ENCODE measurements around the gene MDM2. TPM values are rescaled to one million over a fixed set of nuclear protein-coding genes. Genes with fewer than 3 reads are reported as not detected.

MDM2 gene
- total RNA-seq, 2 donors from 2014 or later, result 54.1 to 93.4 TPM

DNA sequence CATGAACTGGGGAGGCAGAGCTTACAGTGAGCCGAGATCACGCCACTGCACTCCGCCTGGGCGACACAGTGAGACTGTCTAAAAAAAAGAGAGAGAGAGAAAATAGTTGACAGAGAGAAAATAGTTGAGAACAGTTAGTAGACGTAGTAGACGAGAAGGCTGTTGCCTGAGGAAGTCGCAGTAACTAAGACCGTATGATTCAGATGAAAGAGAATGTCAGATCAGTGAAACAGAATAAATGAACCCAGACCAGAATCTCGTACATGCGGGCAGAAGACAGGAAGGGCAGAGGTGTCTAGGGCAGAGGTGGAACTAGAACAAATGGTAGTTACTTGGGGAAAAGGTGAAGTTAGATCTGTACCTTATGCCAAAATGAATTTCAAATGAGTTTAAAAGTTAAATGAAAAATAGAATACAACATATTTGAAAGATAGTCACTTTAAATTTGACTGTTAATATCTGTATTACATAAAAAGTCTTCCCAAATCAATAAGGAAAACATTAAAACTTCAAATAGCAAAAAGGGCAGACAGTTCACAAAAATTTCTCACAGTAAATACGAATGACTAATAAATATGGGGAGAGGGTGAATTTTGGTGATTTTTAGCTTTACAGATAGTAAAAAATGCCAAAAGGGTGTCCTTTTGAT lies 17.7 kb downstream of the MDM2 start:
- Histone ChIP-seq H3K27ac (no peak overlapping the region), H3K9me3 (no peaks in the 10 kb centered on the region), H3K4me3 (no peak overlapping the region), H3K36me3 (replicated peaks in 1 of 2; ENCODE audit: insufficient read depth in 1 of 2, low read depth in 2 of 2) (peaks cover 8 to 31% of the 10 kb centered on the region in 2 donors), H3K27me3 (no peaks in the 10 kb centered on the region), H3K4me1 (no peaks in the 10 kb centered on the region)
- 91 to 94% methylated on average over 11 of the region's 11 CpGs for WGBS, 2 donors
- DNase-seq, result no peak
- no peak for TF ChIP-seq POLR2A (IDR thresholded peaks at IDR 0.05)
- TF ChIP-seq, protein P1, sequence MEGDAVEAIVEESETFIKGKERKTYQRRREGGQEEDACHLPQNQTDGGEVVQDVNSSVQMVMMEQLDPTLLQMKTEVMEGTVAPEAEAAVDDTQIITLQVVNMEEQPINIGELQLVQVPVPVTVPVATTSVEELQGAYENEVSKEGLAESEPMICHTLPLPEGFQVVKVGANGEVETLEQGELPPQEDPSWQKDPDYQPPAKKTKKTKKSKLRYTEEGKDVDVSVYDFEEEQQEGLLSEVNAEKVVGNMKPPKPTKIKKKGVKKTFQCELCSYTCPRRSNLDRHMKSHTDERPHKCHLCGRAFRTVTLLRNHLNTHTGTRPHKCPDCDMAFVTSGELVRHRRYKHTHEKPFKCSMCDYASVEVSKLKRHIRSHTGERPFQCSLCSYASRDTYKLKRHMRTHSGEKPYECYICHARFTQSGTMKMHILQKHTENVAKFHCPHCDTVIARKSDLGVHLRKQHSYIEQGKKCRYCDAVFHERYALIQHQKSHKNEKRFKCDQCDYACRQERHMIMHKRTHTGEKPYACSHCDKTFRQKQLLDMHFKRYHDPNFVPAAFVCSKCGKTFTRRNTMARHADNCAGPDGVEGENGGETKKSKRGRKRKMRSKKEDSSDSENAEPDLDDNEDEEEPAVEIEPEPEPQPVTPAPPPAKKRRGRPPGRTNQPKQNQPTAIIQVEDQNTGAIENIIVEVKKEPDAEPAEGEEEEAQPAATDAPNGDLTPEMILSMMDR (IDR thresholded peaks at IDR 0.05), result no peak
- intact Hi-C loops (cut with DNase I), result no loop called here
- no peak for ATAC-seq

DNA sequence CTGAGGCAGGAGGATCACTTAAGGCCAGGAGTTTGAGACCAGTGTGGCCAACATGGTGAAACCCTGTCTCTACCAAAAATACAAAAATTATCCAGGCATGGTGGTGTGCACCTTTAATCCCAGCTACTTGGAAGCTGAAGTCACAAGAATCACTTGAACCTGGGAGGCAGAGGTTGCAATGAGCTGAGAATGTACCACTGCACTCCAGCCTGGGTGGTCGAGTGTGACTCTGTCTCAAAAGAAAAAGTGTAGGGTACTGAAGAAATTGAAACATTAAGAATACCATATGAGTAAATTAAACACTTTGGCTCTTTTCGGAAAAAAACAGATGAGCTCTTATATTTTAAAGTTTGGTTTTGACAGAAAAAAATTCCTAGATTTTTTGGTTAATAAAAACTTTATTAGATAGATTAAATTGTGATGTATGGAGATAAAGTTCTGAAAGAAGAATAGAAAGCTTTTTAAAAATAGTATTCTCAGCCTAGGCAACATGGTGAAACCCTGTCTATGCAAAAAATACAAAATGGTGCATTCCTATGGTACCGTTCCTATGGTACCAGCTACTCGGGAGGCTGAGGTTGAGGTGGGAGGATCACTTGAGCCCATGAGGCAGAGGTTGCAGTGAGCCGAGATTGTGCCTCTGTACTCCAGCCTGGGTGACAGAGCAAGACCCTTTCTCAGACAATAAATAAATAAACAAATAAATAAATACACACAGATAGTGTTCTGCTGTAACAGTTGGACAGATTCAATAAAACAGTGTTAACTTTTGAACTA lies 20.1 kb downstream of the MDM2 start:
- TF ChIP-seq, protein P1 (IDR thresholded peaks at IDR 0.05), result no peak
- TF ChIP-seq POLR2A (IDR thresholded peaks at IDR 0.05), result no peak
- intact Hi-C loops (cut with DNase I), result no loop called here
- no peaks in the 10 kb centered on the region for H3K4me1 ChIP-seq
- 84 to 85% methylated on average over 5 of the region's 5 CpGs for WGBS, 2 donors
- no peak overlapping the region for H3K27ac ChIP-seq
- H3K4me3 ChIP-seq, result no peak overlapping the region
- H3K36me3 ChIP-seq (replicated peaks in 1 of 2; ENCODE audit: insufficient read depth in 1 of 2, low read depth in 2 of 2), result peaks cover 8 to 29% of the 10 kb centered on the region in 2 donors
- DNase-seq, result no peak
- ATAC-seq, result no peak
- H3K9me3 ChIP-seq, result no peaks in the 10 kb centered on the region
- no peaks in the 10 kb centered on the region for H3K27me3 ChIP-seq

DNA sequence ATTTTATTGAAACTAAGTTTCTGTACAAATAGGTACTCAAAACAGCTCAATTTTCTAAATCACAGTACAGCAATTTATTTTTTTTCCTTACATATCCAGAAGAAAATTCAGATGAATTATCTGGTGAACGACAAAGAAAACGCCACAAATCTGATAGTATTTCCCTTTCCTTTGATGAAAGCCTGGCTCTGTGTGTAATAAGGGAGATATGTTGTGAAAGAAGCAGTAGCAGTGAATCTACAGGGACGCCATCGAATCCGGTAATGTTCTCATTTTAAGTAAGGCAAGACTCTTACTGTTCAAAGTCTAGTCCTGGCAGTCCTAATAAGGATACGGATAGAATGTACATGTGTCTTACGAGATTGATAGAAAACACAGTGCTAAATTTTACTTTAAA lies 20.7 kb downstream of the MDM2 start:
- TF ChIP-seq, protein P1 (IDR thresholded peaks at IDR 0.05), result no peak
- TF ChIP-seq POLR2A (IDR thresholded peaks at IDR 0.05), result no peak
- 80 to 87% methylated on average over 7 of the region's 7 CpGs for WGBS, 2 donors
- Histone ChIP-seq H3K4me1 (no peaks in the 10 kb centered on the region), H3K4me3 (no peak overlapping the region), H3K27ac (no peak overlapping the region), H3K9me3 (no peaks in the 10 kb centered on the region), H3K36me3 (replicated peaks in 1 of 2; ENCODE audit: insufficient read depth in 1 of 2, low read depth in 2 of 2) (peaks cover 8 to 30% of the 10 kb centered on the region in 2 donors), H3K27me3 (no peaks in the 10 kb centered on the region)
- intact Hi-C loops (cut with DNase I), result no loop called here
- DNase-seq (no peak), ATAC-seq (no peak)

DNA sequence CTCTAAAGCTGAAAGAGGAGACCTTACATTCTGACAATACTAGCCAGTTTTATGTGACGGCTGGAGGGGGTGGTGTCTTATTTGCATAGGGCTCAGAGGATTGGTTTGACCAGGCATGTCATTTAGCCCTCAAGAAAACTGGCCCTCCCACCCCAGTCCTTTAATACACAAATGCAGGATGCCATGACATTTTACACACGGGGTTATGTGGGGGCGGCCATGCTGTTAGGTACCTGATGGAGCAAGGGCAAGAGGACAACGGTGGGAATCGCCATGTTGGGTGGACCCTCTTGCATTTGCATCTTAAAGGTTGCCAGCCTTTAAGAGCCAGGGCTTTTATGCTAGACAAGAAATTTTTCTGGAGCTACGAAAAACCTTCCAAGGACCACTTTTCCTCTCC lies 23.3 kb downstream of the MDM2 start:
- DNase-seq (no peak), ATAC-seq (no peak)
- H3K36me3 ChIP-seq (replicated peaks in 1 of 2; ENCODE audit: insufficient read depth in 1 of 2, low read depth in 2 of 2), result peaks cover 0 to 24% of the 10 kb centered on the region in 2 donors
- no peak overlapping the region for H3K27ac ChIP-seq
- no peaks in the 10 kb centered on the region for H3K9me3 ChIP-seq
- intact Hi-C loops (cut with DNase I), result no loop called here
- H3K4me3 ChIP-seq, result no peak overlapping the region
- no peaks in the 10 kb centered on the region for H3K4me1 ChIP-seq
- TF ChIP-seq POLR2A (IDR thresholded peaks at IDR 0.05), result no peak
- TF ChIP-seq, protein P1 (IDR thresholded peaks at IDR 0.05), result no peak
- H3K27me3 ChIP-seq, result no peaks in the 10 kb centered on the region
- WGBS, 2 donors, result 89 to 97% methylated on average over 6 of the region's 6 CpGs
